Activated CD4-positive, alpha-beta T cell treated with anti-CD3 and anti-CD28 coated beads, Interleukin-2, amount 50 U/mL, for 16 hours (primary cell): ENCODE results near the gene CCT6B.

Experiments used
- DNase-seq: peaks from one replicate; pipeline ENCODE4 v3.0.0-alpha.2; 2020

The CCT6B gene

GRCh38 chr17:34883106-34884000, 77.9 kb downstream of the CCT6B start:
- DNase-seq: no peak

- no peak for DNase-seq
These were observed 82.1 kb downstream of the CCT6B start for GRCh38 chr17:34879146-34879545.
